ENCODE measurements around the gene SORCS2. TPM values are rescaled to one million over a fixed set of nuclear protein-coding genes. Genes with fewer than 3 reads are reported as not detected.

SORCS2 gene
- total RNA-seq, 3 donors from 2014 or later, result 0.66 to 1.3 (median 0.80) TPM

DNA sequence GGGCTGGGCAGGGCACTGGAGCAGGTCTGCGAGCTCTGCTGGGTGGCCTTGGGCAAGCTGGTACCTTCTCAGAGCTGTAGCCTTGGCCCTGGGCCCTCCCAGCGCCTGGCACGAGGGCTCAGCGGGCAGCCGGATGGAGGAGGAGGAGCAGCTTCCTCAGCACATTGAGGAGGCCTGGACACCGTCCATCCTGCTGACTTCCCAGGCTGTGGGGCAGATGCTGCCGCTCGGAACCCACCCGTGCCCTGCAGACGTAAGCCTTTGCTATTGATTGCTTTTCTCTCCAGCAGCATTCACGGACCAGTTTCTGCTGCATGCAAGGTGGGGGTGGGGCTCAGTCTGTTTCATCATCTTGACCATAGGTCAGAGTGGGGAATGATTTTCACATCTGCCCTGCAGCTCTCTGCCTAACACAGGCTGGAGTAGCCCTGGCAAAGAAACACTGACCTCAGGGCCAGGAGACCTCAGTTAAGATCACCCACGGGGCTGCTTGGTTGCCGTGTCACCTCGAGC, 323.1 kb downstream of the SORCS2 start:
- Histone ChIP-seq H3K27me3 (peaks cover 0 to 25% of the 10 kb centered on the region in 2 donors), H3K27ac (no peak overlapping the region), H3K36me3 (no peaks in the 10 kb centered on the region), H3K9me3 (no peaks in the 10 kb centered on the region), H3K4me3 (no peak overlapping the region), H3K4me1 (no peaks in the 10 kb centered on the region)
- DNase-seq (ENCODE audit: low spot score in 2 of 2), result no peak
- intact Hi-C loops (cut with DNase I; ENCODE audit: low total_unique reads), result loop anchor here (5.0 kb wide), 1 partner anchor 1033 kb away; no protein-coding TSS in a partner anchor
- TF ChIP-seq POLR2A (IDR thresholded peaks at IDR 0.05) (no peak), POLR2AphosphoS5 (IDR thresholded peaks at IDR 0.05) (no peak)
- TF ChIP-seq, protein P1, sequence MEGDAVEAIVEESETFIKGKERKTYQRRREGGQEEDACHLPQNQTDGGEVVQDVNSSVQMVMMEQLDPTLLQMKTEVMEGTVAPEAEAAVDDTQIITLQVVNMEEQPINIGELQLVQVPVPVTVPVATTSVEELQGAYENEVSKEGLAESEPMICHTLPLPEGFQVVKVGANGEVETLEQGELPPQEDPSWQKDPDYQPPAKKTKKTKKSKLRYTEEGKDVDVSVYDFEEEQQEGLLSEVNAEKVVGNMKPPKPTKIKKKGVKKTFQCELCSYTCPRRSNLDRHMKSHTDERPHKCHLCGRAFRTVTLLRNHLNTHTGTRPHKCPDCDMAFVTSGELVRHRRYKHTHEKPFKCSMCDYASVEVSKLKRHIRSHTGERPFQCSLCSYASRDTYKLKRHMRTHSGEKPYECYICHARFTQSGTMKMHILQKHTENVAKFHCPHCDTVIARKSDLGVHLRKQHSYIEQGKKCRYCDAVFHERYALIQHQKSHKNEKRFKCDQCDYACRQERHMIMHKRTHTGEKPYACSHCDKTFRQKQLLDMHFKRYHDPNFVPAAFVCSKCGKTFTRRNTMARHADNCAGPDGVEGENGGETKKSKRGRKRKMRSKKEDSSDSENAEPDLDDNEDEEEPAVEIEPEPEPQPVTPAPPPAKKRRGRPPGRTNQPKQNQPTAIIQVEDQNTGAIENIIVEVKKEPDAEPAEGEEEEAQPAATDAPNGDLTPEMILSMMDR (IDR thresholded peaks at IDR 0.05), result no peak

DNA sequence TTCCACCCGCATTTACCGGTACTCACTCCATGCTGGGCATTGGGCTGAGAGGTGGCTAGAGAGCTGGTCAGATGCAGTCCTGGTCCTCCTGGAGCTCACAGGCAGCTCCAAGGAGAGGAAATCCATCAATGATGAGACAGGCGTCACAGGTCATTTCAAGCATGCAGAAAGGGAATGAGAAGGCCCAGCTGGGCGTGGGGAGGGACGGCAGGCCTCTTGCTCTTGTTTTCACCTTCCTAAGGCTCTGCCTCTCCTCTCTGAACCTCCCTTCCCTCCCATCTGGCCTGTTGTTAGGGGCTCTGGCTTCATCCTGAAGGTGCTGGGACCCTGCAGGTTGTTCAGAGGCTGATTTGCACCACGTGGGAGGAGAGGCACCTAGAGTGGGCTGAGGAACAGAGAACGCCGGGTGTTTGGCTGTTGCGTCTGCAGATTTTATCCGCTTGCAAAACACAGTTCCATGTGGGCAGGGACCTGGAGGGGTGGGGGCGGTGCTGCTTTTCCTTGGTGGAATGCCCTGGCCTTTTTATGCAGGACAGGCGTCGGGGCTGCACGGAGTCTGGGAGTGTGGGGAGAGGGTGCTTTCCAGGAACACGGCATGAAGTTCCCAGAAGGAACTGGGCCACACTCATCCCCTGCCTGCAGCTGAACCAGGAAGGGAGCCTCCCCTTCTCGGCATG, 323.9 kb downstream of the SORCS2 start:
- Histone ChIP-seq H3K27ac (no peak overlapping the region), H3K27me3 (peaks cover 0 to 32% of the 10 kb centered on the region in 2 donors), H3K9me3 (no peaks in the 10 kb centered on the region), H3K4me3 (no peak overlapping the region), H3K36me3 (no peaks in the 10 kb centered on the region), H3K4me1 (no peaks in the 10 kb centered on the region)
- no peak for TF ChIP-seq POLR2AphosphoS5 (IDR thresholded peaks at IDR 0.05)
- TF ChIP-seq POLR2A (IDR thresholded peaks at IDR 0.05), result no peak
- DNase-seq (ENCODE audit: low spot score in 2 of 2), result no peak
- intact Hi-C loops (cut with DNase I; ENCODE audit: low total_unique reads), result loop anchor here (5.0 kb wide), 1 partner anchor 1034 kb away; no protein-coding TSS in a partner anchor

DNA sequence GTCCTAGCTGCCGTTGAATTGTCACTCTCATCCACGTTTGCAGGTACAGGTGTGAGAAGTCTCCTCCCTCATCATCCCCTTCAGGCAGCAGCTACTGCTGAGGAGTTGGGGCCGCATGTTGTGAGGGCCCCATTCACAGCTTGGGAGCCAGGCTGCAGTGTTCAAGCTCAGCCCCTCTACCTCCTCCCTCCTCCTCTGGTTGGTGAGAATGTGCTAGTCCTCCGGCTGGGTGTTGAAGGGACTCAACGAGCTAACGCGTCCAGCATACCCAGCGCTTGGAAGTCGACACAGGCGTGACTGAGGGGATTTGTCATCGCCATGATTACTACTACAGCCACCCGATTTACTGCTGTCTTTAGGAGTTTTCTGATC, 324.4 kb downstream of the SORCS2 start:
- H3K36me3 ChIP-seq, result no peaks in the 10 kb centered on the region
- no peak for DNase-seq (ENCODE audit: low spot score in 2 of 2)
- H3K4me1 ChIP-seq, result no peaks in the 10 kb centered on the region
- TF ChIP-seq, protein P1 (IDR thresholded peaks at IDR 0.05), result no peak
- intact Hi-C loops (cut with DNase I; ENCODE audit: low total_unique reads), result loop anchor here (5.0 kb wide), 1 partner anchor 1034 kb away; no protein-coding TSS in a partner anchor
- peaks cover 0 to 37% of the 10 kb centered on the region in 2 donors for H3K27me3 ChIP-seq
- no peak overlapping the region for H3K27ac ChIP-seq
- no peak overlapping the region for H3K4me3 ChIP-seq
- H3K9me3 ChIP-seq, result no peaks in the 10 kb centered on the region

DNA sequence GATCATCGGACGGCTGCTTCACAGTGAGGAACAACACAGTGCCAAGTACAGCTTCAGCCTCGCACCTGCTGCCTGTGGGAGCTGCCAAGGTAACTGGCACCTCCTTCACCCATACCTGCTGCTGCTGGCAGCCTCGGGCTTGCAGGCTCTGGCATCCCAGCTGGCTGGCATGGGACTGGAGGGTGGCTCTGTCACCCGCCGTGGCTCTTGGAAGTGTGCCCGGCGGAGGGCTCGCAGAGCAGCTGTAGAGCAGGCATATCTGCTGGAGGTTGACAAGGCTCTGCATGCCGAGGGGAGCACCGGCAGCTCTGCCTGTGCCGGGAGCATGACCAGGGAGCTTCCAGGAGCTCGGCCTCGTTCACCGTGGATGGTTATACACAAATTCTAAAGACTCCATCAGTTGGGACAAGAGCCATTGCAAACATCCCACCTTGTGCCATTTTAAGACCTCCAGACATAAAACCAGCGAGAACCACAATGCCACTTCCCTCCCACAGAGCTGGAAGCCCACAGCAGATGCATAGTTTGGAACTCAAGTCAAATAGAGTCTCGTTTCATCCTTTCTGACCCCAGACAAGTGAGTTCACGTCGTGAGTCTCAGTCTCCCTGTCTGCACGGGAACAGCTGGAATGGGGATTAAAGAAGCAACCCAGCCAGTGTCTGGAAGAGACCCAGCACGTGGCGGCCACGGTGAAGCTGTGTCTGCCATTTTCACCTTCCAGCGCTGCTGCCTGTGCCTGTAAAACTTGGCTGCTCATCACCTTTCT, 326.7 kb downstream of the SORCS2 start:
- peak in 1 of 2 donors; percentile 41 for DNase-seq (ENCODE audit: low spot score in 2 of 2)
- no peak overlapping the region for H3K27ac ChIP-seq
- no peaks in the 10 kb centered on the region for H3K4me1 ChIP-seq
- intact Hi-C loops (cut with DNase I; ENCODE audit: low total_unique reads), result loop anchor here (5.0 kb wide), 1 partner anchor 1037 kb away; no protein-coding TSS in a partner anchor
- no peaks in the 10 kb centered on the region for H3K36me3 ChIP-seq
- H3K27me3 ChIP-seq, result peaks cover 0 to 53% of the 10 kb centered on the region in 2 donors
- no peaks in the 10 kb centered on the region for H3K9me3 ChIP-seq
- H3K4me3 ChIP-seq, result no peak overlapping the region
- TF ChIP-seq, protein P1 (IDR thresholded peaks at IDR 0.05), result no peak
- no peak for TF ChIP-seq POLR2AphosphoS5 (IDR thresholded peaks at IDR 0.05)
- no peak for TF ChIP-seq POLR2A (IDR thresholded peaks at IDR 0.05)

DNA sequence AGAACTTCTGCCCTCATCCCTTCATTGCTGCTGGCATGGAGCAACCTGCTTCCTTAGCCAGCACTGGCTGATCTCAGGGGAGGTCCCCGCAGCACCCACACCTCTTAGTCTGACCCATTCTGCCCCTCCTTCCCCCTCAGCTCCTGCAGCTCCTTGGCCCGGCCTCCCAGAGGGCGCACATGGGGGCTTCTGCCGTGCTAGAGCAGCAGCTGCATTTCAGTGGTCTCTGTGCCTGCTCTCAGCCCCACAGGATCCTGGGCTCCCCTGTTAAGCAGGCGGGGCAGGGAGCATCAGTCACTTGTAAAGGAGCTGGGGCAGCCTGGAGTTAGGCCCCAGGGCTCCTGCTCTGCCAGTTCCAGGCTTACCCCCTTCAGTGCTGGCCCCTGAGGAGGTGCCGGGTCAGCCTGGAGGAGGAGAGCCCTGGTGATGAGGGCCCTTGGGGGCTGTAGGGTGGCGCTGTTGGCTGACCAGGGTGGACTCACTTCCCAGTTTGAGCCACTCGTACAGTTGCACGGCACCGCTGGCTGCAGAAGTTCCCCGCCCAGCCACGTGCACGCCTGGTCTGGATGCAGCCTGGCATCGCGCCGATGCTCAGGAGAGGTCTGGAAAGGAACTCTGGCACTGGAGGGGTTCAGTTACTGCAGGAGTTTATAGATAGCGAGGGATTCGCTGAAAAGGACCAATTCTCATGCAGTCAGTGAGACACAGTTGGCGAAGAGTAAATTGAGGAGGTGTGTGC, 327.5 kb downstream of the SORCS2 start:
- Histone ChIP-seq H3K9me3 (no peaks in the 10 kb centered on the region), H3K27ac (no peak overlapping the region), H3K27me3 (peaks cover 0 to 58% of the 10 kb centered on the region in 2 donors), H3K36me3 (no peaks in the 10 kb centered on the region), H3K4me3 (no peak overlapping the region), H3K4me1 (no peaks in the 10 kb centered on the region)
- DNase-seq (ENCODE audit: low spot score in 2 of 2), result no peak
- intact Hi-C loops (cut with DNase I; ENCODE audit: low total_unique reads), result loop anchor here (5.0 kb wide), 1 partner anchor 1038 kb away; no protein-coding TSS in a partner anchor
- no peak for TF ChIP-seq POLR2AphosphoS5 (IDR thresholded peaks at IDR 0.05)
- TF ChIP-seq, protein P1 (IDR thresholded peaks at IDR 0.05), result no peak
- TF ChIP-seq POLR2A (IDR thresholded peaks at IDR 0.05), result no peak

Data from breast epithelium (tissue), 4 donors.